HG02840 (cell line): ENCODE results near the gene RPL23.

Source experiments
- ATAC-seq: cut with Tn5 transposase; IDR thresholded peaks from one replicate; pipeline ENCODE4 v1.9.1; 2021; ENCODE audit warnings: mild to moderate bottlenecking, moderate library complexity, moderate number of reproducible peaks; ENCODE audit not compliant: unreplicated experiment, low FRiP score

Gene RPL23

DNA sequence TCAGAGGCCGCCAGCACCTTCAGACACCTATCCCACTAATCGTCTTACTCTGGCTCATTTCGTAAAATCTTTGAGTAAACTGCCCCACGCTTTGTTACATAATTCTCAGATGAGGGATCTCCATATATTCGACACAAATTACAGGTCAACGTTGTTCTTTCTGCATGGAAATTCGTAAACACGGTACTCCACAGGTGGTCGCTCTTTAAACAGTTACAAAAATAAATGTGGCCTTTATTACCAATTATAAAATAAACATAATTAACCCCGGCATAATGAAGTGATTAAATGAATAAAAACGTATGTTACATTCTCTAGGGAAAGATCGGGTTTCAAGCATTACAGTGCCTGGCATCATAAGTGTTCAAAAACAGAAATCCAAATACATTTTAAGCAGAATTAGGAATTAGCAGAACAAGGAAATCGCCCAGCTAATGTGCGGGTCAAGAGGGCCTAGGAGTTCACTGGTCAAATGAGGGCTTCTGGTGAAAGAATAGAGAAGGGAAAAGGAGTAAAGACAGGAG is 53.2 kb downstream of the RPL23 start:
- ATAC-seq: no peak

DNA sequence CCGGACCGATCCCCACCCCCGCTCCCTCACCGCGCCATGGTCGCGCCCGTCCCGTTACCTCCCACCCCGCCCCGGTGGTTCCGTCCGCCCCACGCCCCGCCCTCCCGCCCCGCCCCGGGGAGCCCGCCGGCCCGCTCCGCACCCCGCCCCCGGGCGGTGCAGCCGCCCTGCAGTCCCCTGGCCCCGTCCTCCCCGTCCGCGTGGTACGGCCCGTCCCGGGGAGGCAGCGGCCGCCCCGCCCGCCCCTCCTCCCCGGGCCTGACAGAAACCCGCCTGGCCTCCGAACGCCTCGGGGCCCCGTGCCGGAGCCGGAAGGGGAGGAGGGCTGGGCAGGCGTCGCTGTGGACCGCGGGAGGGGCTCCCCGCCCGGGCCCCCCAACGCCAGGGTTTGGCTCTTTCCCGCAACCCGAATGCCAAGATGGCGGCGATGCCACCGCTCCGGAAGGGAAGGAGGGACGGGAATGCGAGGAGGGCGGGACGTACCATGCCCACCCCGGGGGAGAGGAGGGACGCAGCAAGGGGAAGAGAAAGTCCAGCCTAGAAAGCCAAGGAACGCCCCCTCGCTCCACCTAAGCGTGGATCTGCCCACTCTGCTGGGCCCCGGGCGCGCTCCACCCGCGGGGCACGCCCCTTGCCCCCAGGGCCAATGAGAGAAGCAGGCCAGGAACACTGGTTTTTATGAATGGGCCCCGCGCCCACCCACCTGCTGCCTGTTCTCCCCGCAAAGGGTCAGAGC is 53.9 kb downstream of the RPL23 start, which contains the start of gene PIP4K2B:
Gene PIP4K2B, minus strand, starts transcription at position 56 of the 736 bp plus-strand sequence. CDS start 132 bp downstream, outside the sequence.
- ATAC-seq: peak; percentile 80

DNA sequence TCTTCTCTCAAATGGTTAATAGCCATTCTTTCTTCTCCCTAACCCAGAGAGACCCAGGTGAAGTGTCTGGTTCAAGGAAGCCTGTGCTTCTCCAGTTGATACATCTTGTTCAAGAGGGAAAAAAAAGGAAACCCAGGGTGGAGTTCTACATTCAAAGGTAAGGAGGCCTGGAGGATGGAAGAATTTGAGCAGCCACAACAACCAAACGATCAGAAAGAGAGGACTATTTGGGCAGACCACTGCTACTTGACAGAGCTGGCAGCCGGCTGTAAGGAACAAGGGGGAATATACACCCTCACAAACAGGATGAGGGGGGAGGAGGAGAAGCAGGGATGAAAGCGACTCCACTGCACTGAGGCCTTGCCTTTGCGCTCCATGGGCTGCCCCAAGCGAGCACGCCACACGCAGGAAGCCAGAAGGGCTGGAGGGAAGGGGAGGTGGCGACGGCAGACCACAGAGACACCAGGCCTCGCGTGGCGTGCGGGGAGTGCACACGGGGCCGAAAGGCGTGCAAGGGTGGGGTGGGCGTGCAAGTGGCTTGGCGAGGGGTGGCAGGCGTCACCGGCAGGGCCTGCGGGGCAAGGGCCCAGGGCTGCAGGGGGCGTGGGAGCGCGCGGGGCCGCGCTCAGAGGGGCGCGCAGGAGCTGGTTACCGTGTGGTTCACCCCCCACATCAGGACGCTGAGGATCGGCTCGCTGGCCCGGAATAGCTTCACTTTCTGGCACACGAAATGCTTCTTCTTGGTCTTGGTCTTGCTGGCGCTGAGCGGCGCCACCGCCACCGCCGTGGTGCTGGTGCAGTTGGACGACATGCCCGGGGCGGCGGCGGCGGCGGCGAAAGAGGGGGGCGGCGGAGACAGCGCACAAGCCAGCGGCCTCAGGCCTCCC is 54.7 kb downstream of the RPL23 start:
- ATAC-seq: peak; percentile 18
